Measurements from ENCODE around the gene NEGR1. TPM values are rescaled to one million over a fixed set of nuclear protein-coding genes. Genes with fewer than 3 reads are reported as not detected.

The NEGR1 gene
- total RNA-seq, 4 donors from 2014 or later, result 34.5 to 58.8 (median 48.5) TPM

DNA sequence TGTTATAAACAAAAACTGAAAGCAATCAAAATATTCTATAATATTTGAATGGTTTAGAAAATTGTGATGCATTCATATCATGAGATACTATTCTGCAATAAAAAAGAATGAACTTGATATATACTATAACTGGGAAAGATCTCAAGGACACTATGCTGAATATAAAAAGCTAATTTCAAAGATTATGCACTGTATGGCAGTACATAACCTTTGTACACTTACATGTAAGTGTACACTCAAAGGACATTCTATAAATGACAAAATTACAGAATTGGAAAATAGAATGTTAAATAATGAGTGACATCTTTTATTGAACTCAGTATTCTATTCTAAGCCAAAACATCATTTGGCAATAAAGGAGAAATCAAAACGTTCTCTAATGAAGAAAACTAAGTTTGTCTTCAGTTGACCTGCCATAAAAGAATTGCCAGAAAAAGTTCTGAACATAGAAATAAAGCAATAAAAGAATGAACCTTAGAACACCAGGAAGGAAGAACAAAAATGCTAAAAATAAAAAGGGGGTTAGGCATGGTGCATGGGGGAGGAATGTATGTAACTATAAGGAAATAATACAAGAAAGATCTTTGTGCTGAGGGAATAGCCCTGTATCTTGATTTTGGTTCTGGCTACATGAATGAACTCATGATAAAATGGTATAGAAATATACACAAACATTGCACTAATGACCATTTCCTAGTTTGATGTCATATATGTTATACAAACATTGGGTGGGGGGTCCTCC is 519.7 kb downstream of the NEGR1 start:
- H3K36me3 ChIP-seq, result no peaks in the 10 kb centered on the region
- WGBS, result 63% methylated on average over 1 of the region's 1 CpG
- H3K9me3 ChIP-seq, result no peaks in the 10 kb centered on the region
- no peak overlapping the region for H3K4me3 ChIP-seq
- no peak overlapping the region for H3K27ac ChIP-seq (replicated peaks in 1 of 4)
- H3K4me1 ChIP-seq, result no peaks in the 10 kb centered on the region
- intact Hi-C loops (cut with DNase I), result no loop called here
- no peaks in the 10 kb centered on the region for H3K27me3 ChIP-seq
- DNase-seq (ENCODE audit: extremely low spot score), result no peak
- TF ChIP-seq EP300 (IDR thresholded peaks at IDR 0.05) (no peak), POLR2A (IDR thresholded peaks at IDR 0.05; ENCODE audit: low read depth) (no peak), CTCF (IDR thresholded peaks at IDR 0.05) (no peak), POLR2AphosphoS5 (IDR thresholded peaks at IDR 0.05) (no peak)

DNA sequence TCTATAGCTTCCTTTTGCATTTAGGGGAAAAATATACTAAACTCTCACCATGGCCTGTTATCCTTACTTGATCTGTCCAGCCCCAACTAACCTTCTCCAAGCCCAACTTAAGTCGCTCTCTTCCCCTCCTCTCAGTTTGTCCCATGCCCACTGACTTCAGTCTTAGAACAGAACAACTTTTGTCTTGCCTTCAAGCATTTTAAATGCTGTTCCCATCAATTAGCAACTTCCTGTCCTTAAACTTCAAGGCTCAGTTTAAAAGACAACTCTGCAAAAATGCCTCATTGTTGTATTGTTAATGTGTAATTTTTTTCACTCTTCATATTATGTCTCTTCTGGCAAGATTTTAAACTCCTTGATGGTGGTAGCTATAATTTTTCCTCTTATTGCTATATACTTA is 526.9 kb downstream of the NEGR1 start:
- no peaks in the 10 kb centered on the region for H3K9me3 ChIP-seq
- no peak for TF ChIP-seq CTCF (IDR thresholded peaks at IDR 0.05)
- no peak for TF ChIP-seq POLR2A (IDR thresholded peaks at IDR 0.05; ENCODE audit: low read depth)
- TF ChIP-seq EP300 (IDR thresholded peaks at IDR 0.05), result no peak
- no peak for TF ChIP-seq POLR2AphosphoS5 (IDR thresholded peaks at IDR 0.05)
- no peak for DNase-seq (ENCODE audit: extremely low spot score)
- WGBS, result 80% methylated on average over 1 of the region's 1 CpG
- no peak overlapping the region for H3K4me3 ChIP-seq
- H3K27me3 ChIP-seq, result no peaks in the 10 kb centered on the region
- no peak overlapping the region for H3K27ac ChIP-seq (replicated peaks in 1 of 4)
- no peaks in the 10 kb centered on the region for H3K36me3 ChIP-seq
- intact Hi-C loops (cut with DNase I), result no loop called here
- no peaks in the 10 kb centered on the region for H3K4me1 ChIP-seq

DNA sequence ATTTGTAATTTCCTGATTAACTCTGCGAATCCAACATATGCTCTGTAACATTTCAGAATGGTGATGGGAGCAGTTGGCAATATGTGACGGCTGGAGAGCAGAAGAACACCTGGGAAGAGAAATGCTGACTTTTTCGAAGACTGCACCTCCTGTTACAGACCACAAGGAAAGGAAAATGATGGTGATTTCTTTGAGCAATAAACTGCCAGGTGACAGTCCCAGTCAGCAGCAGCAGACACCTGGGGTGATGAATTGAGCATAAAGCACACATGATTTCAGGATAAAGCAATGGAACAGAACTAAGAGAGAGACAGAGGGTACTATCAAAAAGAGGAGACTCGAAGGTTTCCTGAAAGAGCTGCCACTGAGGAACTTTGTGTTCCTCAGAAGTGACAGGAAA is 528.6 kb downstream of the NEGR1 start:
- no peaks in the 10 kb centered on the region for H3K4me1 ChIP-seq
- TF ChIP-seq POLR2AphosphoS5 (IDR thresholded peaks at IDR 0.05) (no peak), POLR2A (IDR thresholded peaks at IDR 0.05; ENCODE audit: low read depth) (no peak), CTCF (IDR thresholded peaks at IDR 0.05) (no peak), EP300 (IDR thresholded peaks at IDR 0.05) (no peak)
- no peak overlapping the region for H3K4me3 ChIP-seq
- DNase-seq (ENCODE audit: extremely low spot score), result no peak
- H3K36me3 ChIP-seq, result no peaks in the 10 kb centered on the region
- H3K27me3 ChIP-seq, result no peaks in the 10 kb centered on the region
- H3K9me3 ChIP-seq, result no peaks in the 10 kb centered on the region
- no peak overlapping the region for H3K27ac ChIP-seq (replicated peaks in 1 of 4)
- intact Hi-C loops (cut with DNase I), result no loop called here
- 90% methylated on average over 4 of the region's 4 CpGs for WGBS

DNA sequence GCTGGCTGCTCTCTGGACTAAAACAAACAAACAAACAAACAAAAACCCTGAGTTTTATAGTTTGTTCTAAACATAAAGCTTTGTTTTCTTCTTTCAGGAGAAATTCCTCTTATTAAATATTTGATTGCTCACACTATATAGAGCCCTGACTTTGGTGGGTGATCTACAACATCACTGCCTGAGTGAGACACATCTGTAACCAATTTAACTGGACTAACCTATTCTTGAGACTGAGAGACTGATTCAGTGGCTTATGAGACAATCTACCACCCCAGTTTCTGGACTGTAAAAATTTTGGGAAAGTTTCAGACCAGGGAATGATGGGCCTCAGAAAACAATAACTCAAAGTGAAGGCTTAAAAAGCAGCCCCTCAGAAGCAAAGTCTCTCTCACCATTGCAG is 537.0 kb downstream of the NEGR1 start:
- no peaks in the 10 kb centered on the region for H3K27me3 ChIP-seq
- H3K9me3 ChIP-seq, result no peaks in the 10 kb centered on the region
- no peak overlapping the region for H3K4me3 ChIP-seq
- DNase-seq (ENCODE audit: extremely low spot score), result no peak
- intact Hi-C loops (cut with DNase I), result no loop called here
- H3K27ac ChIP-seq (replicated peaks in 1 of 4), result no peak overlapping the region
- H3K4me1 ChIP-seq, result no peaks in the 10 kb centered on the region
- no peaks in the 10 kb centered on the region for H3K36me3 ChIP-seq
- TF ChIP-seq EP300 (IDR thresholded peaks at IDR 0.05) (no peak), CTCF (IDR thresholded peaks at IDR 0.05) (no peak), POLR2A (IDR thresholded peaks at IDR 0.05; ENCODE audit: low read depth) (no peak), POLR2AphosphoS5 (IDR thresholded peaks at IDR 0.05) (no peak)

DNA sequence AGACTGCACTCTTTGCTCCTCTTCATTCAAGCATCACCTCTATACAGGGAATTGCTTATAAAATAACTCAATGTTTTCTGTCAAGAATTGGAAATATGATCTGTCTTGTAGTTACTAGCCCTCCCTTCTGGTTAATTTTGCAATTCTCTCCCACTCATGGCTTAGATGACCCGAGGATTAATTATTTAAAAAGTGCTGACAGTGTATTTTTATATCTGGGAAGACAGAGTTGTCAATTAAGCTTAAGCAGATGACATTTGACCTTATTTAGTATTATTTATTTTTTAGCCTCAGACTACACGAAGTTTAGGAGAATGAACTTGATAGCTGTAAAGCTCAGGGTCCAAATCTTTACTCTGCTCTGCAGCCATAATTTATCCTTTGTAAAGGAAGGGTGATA is 538.5 kb downstream of the NEGR1 start:
- no peak for DNase-seq (ENCODE audit: extremely low spot score)
- H3K9me3 ChIP-seq, result no peaks in the 10 kb centered on the region
- 48% methylated on average over 2 of the region's 2 CpGs for WGBS
- no peak overlapping the region for H3K4me3 ChIP-seq
- no peaks in the 10 kb centered on the region for H3K36me3 ChIP-seq
- no peaks in the 10 kb centered on the region for H3K4me1 ChIP-seq
- intact Hi-C loops (cut with DNase I), result no loop called here
- H3K27me3 ChIP-seq, result no peaks in the 10 kb centered on the region
- H3K27ac ChIP-seq (replicated peaks in 1 of 4), result no peak overlapping the region
- TF ChIP-seq EP300 (IDR thresholded peaks at IDR 0.05), result no peak
- TF ChIP-seq POLR2A (IDR thresholded peaks at IDR 0.05; ENCODE audit: low read depth), result no peak
- no peak for TF ChIP-seq CTCF (IDR thresholded peaks at IDR 0.05)
- TF ChIP-seq POLR2AphosphoS5 (IDR thresholded peaks at IDR 0.05), result no peak
